Keratinocyte (primary cell): ENCODE measurements around the gene TNFSF9.

Source experiments
- CTCF ChIP-seq, 3 experiments: IDR thresholded peaks in 1 of 3; conservative IDR thresholded peaks in 1 of 3; optimal IDR thresholded peaks in 1 of 3; 2 replicates in 2 of 3; 3 replicates in 1 of 3; pipeline versions ENCODE3 to v1.5.1; 2011; ENCODE audit warnings: low read length in 3 of 3, mild to moderate bottlenecking in 3 of 3, moderate library complexity in 2 of 3, control low read depth in 1 of 3, inconsistent platforms in 1 of 3; ENCODE audit not compliant: insufficient read depth in 2 of 3; ENCODE audit errors: extremely low read depth in 1 of 3
- EZH2 ChIP-seq: IDR thresholded peaks from one replicate; pipeline ENCODE4 v1.6.1; 2012; ENCODE audit warnings: inconsistent platforms, mild to moderate bottlenecking, low read length, moderate library complexity

GRCh38 chr19:6503407-6504201 is 27.2 kb upstream of the TNFSF9 start:
- TF ChIP-seq CTCF (optimal IDR thresholded peaks at IDR 0.05 in 1 of 3, IDR thresholded peaks at IDR 0.05 in 1 of 3, conservative IDR thresholded peaks at IDR 0.05 in 1 of 3; ENCODE audit: extremely low read depth in 1 of 3, insufficient read depth in 2 of 3, low read length in 3 of 3) (no peak), EZH2 (no peak)
